GM19193 (cell line): Measurements from ENCODE around the gene PTPN2.

ENCODE experiments used
- POLR2A ChIP-seq: IDR thresholded peaks from 4 replicates; pipeline ENCODE4 v1.6.1; 2011; ENCODE audit not compliant: insufficient read depth, insufficient read length; ENCODE audit errors: extremely low read depth

The PTPN2 gene

GRCh38 chr18:12868576-12868975 lies 15.5 kb downstream of the PTPN2 start:
- no peak for TF ChIP-seq POLR2A

GRCh38 chr18:12867441-12868123 lies 16.5 kb downstream of the PTPN2 start:
- TF ChIP-seq POLR2A: no peak

GRCh38 chr18:12863687-12864216 lies 20.3 kb downstream of the PTPN2 start:
- no peak for TF ChIP-seq POLR2A

- no peak for TF ChIP-seq POLR2A
Observed at GRCh38 chr18:12862874-12863482, 21.1 kb downstream of the PTPN2 start.

GRCh38 chr18:12862467-12862866 lies 21.6 kb downstream of the PTPN2 start:
- TF ChIP-seq POLR2A: no peak

GRCh38 chr18:12861637-12862036 lies 22.4 kb downstream of the PTPN2 start:
- TF ChIP-seq POLR2A: no peak

- TF ChIP-seq POLR2A: no peak
Observed at GRCh38 chr18:12860530-12860929, 23.5 kb downstream of the PTPN2 start.

- no peak for TF ChIP-seq POLR2A
Observed at GRCh38 chr18:12858991-12859390, 25.0 kb downstream of the PTPN2 start.

GRCh38 chr18:12857991-12858544 lies 26.0 kb downstream of the PTPN2 start:
- no peak for TF ChIP-seq POLR2A

- no peak for TF ChIP-seq POLR2A
Observed at GRCh38 chr18:12857215-12857905, 26.7 kb downstream of the PTPN2 start.

- TF ChIP-seq POLR2A: no peak
Observed at GRCh38 chr18:12855916-12856315, 28.1 kb downstream of the PTPN2 start.

GRCh38 chr18:12852566-12853315 lies 31.3 kb downstream of the PTPN2 start:
- TF ChIP-seq POLR2A: no peak

GRCh38 chr18:12851716-12852115 lies 32.3 kb downstream of the PTPN2 start:
- TF ChIP-seq POLR2A: no peak

GRCh38 chr18:12849548-12849947 lies 34.5 kb downstream of the PTPN2 start:
- no peak for TF ChIP-seq POLR2A

GRCh38 chr18:12848405-12848804 lies 35.6 kb downstream of the PTPN2 start:
- no peak for TF ChIP-seq POLR2A
